ENCODE results near the gene PRTN3.

The PRTN3 gene

DNA sequence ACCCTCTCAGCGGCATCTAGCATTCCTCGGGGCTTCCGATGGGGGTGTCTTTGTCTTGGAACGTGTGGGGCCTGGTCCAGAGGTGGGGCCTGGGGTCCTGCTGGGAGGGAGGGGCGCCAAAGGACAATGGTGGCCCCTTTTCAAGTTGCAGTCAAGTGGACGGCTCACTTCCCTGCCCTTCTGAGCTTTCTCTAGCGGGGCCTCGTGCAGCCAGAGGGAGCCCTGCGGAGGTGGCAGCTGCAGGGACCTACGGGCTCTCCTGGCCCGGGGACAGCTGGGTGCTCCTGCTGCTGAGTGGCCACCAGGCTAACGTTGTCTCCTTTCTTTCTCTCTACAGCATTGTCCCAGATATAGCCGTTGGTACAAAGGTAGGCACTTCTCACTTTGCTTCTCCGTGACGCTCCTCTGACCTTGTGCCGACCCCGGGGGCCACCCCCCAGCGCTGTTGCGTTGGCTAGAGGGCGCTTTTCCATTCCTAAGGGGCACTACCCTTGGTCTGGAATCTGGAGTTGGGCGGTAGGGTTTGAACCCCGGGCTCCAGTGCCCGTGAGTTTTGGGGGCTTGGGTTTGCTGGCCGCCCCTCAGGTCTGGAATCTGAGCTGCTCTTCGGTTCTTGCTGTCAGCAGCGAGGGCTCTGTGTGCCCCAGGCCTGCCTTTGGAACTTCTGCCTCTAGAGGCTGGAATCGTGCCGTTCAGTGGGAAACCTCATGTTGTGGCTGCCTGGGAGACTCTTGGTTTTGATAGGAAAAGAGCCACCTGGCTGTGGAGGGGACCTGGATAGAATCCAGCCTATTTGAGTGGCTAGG, 41.5 kb upstream of the PRTN3 start:
- H3K36me3 Mint-ChIP-seq (ENCODE audit: low read depth): peaks cover 63% of the 10 kb centered on the region
- H3K4me3 Mint-ChIP-seq: peak overlapping the region; percentile 88
- no peaks in the 10 kb centered on the region for H3K27me3 Mint-ChIP-seq
- peak overlapping the region; percentile 70 for H3K27ac Mint-ChIP-seq
- H3K4me1 Mint-ChIP-seq (ENCODE audit: low read depth): peaks cover 48% of the 10 kb centered on the region
- intact Hi-C loops (cut with micrococcal nuclease): no loop called here
- H3K9me3 Mint-ChIP-seq: no peaks in the 10 kb centered on the region

DNA sequence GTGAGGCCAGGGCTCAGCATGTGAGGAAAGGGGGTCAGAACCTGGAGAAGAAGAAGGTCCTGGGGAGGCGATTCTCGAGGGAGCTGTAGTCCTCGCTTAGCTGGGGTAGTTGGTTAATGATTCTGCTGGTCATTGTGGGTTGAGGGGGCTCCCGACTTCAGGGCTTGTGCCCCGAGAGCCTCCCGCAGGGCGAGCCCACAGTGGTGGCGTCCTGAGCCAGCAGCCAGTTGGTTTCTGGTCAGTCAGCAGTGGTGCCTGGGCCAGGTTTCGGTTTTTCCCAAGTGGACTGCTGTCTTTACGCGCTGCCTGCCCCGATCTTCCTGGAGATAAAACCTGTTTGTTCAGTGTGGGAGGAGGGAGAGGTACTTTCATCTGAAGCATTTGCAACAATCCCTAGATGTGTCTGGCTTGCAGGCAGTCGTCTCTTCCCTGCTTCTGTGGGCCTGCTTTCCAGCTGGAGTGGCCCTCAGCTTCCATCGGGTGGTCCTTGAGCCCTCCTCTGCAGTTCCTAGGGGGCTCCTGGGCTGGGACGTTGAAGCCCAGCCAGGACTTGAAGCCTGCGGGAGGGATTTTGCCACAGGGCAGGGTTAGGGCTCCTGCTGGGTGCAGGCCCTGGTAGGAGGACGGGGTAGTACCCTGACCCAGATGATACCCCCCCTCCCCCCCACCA, 40.3 kb upstream of the PRTN3 start:
- H3K4me1 Mint-ChIP-seq (ENCODE audit: low read depth): peaks cover 48% of the 10 kb centered on the region
- H3K9me3 Mint-ChIP-seq: no peaks in the 10 kb centered on the region
- intact Hi-C loops (cut with micrococcal nuclease): no loop called here
- peaks cover 75% of the 10 kb centered on the region for H3K36me3 Mint-ChIP-seq (ENCODE audit: low read depth)
- peak overlapping the region; percentile 25 for H3K4me3 Mint-ChIP-seq
- H3K27ac Mint-ChIP-seq: no peak overlapping the region
- H3K27me3 Mint-ChIP-seq: no peaks in the 10 kb centered on the region

GRCh38 chr19:801030-801860, 39.6 kb upstream of the PRTN3 start:
- Mint-ChIP-seq H3K9me3 (no peaks in the 10 kb centered on the region), H3K36me3 (ENCODE audit: low read depth) (peaks cover 83% of the 10 kb centered on the region), H3K27ac (no peak overlapping the region), H3K4me1 (ENCODE audit: low read depth) (peaks cover 48% of the 10 kb centered on the region), H3K4me3 (peak overlapping the region; percentile 44), H3K27me3 (no peaks in the 10 kb centered on the region)
- intact Hi-C loops (cut with micrococcal nuclease): no loop called here

DNA sequence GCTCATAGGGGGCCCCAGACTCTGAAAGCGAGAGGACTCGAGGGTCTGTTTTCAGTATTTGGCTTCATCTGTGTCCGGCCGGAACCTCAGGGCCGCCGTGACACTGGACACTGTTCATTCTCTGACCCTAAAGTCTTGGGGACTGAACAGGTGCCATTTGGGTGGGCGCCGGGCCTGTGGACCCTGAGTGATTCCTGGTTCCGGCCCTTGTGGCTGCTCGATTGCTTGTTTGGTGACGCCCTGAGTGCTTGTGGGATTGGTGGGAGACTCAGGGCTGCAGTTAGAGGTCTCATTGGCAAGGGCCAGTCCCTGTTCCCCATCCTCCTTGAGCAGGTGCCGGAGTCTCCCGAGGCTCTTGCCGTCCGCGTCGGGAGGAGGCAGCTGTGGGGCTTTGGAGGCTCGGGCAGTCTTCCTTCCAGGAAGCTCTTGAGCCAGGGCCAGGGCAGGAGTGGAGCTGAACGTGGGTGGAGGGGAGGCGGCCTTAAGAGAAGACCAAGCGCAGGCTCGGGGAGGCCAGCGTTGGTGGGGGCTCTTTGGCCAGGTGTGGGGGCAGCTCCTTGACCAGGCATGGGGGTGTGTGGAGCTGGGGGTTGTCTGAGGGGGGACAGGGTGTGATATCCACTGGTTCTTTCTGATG, 38.8 kb upstream of the PRTN3 start:
- Mint-ChIP-seq H3K9me3 (no peaks in the 10 kb centered on the region), H3K27ac (no peak overlapping the region), H3K36me3 (ENCODE audit: low read depth) (peaks cover 90% of the 10 kb centered on the region), H3K4me3 (no peak overlapping the region), H3K27me3 (no peaks in the 10 kb centered on the region), H3K4me1 (ENCODE audit: low read depth) (peaks cover 52% of the 10 kb centered on the region)
- intact Hi-C loops (cut with micrococcal nuclease): no loop called here

DNA sequence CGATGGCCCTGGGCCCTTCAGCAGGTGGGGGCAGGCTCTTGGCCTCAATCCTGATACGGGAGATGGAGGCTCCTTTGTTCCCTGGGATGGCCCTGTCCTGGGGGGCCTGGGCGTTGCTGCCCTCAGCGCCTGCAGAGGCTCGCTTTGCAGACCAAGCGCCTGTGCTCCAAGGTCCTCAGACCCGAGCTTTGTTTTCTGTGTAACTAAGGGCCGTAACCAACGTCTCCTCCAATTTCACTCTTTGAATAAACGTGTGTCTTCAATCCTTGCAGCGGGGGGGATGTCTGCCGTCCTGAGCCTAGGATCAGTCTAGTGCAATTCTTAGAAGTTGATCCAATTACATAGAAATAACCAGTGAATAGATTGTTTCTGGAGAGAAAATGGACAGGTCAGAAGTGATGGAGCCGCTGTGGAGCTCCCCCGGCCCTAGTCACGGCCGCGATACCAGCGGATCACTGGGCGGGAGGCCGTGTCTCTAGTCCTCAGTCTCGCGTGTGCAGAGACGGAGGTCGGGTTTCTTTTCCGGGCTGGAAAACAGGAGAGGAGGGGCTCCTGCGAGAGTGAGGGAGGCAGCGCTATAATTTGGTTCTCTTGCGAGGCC, 38.2 kb upstream of the PRTN3 start:
- intact Hi-C loops (cut with micrococcal nuclease): no loop called here
- H3K4me3 Mint-ChIP-seq: no peak overlapping the region
- H3K9me3 Mint-ChIP-seq: no peaks in the 10 kb centered on the region
- no peak overlapping the region for H3K27ac Mint-ChIP-seq
- H3K4me1 Mint-ChIP-seq (ENCODE audit: low read depth): peaks cover 58% of the 10 kb centered on the region
- H3K36me3 Mint-ChIP-seq (ENCODE audit: low read depth): peaks cover 96% of the 10 kb centered on the region
- H3K27me3 Mint-ChIP-seq: no peaks in the 10 kb centered on the region

DNA sequence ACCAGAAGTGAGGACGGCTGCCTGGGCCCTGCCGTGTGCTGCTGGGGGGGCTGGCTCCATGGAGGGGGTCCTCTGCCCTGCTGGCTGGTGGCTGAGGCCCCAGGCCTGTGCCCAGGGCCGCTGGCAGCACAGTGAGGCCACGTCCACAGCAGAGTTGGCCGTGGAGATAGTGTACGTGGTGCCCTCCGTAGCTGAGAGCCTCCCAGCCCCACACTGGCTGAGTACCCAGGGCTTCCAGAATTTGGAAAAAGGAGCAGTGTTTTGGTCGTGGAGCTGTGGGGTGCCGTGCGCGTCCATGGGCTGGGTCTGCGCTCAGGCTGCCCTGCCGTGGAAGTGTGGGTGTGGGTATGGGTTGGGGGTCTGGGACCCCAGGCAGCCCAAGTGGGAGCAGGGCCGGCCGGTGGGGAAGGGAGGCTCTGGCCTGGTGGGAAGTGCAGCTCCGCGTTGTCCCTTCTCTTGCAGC, 37.7 kb upstream of the PRTN3 start:
- Mint-ChIP-seq H3K27ac (no peak overlapping the region), H3K27me3 (no peaks in the 10 kb centered on the region), H3K4me3 (no peak overlapping the region), H3K36me3 (ENCODE audit: low read depth) (peaks cover 100% of the 10 kb centered on the region), H3K9me3 (no peaks in the 10 kb centered on the region), H3K4me1 (ENCODE audit: low read depth) (peaks cover 62% of the 10 kb centered on the region)
- intact Hi-C loops (cut with micrococcal nuclease): no loop called here

GRCh38 chr19:803686-804418, 36.9 kb upstream of the PRTN3 start:
- Mint-ChIP-seq H3K36me3 (ENCODE audit: low read depth) (peaks cover 100% of the 10 kb centered on the region), H3K4me1 (ENCODE audit: low read depth) (peaks cover 60% of the 10 kb centered on the region), H3K9me3 (no peaks in the 10 kb centered on the region), H3K4me3 (no peak overlapping the region), H3K27me3 (no peaks in the 10 kb centered on the region), H3K27ac (no peak overlapping the region)
- intact Hi-C loops (cut with micrococcal nuclease): no loop called here

GRCh38 chr19:804419-805165, 36.2 kb upstream of the PRTN3 start:
- Mint-ChIP-seq H3K4me1 (ENCODE audit: low read depth) (peaks cover 53% of the 10 kb centered on the region), H3K27me3 (no peaks in the 10 kb centered on the region), H3K4me3 (no peak overlapping the region), H3K9me3 (no peaks in the 10 kb centered on the region), H3K36me3 (ENCODE audit: low read depth) (peaks cover 100% of the 10 kb centered on the region), H3K27ac (no peak overlapping the region)
- intact Hi-C loops (cut with micrococcal nuclease): no loop called here

GRCh38 chr19:805166-805551, 35.6 kb upstream of the PRTN3 start:
- Mint-ChIP-seq H3K4me1 (ENCODE audit: low read depth) (peaks cover 47% of the 10 kb centered on the region), H3K4me3 (no peak overlapping the region), H3K9me3 (no peaks in the 10 kb centered on the region), H3K27me3 (no peaks in the 10 kb centered on the region), H3K27ac (no peak overlapping the region), H3K36me3 (ENCODE audit: low read depth) (peaks cover 100% of the 10 kb centered on the region)
- intact Hi-C loops (cut with micrococcal nuclease): no loop called here

- H3K27ac Mint-ChIP-seq: no peak overlapping the region
- no peak overlapping the region for H3K4me3 Mint-ChIP-seq
- intact Hi-C loops (cut with micrococcal nuclease): no loop called here
These were observed 34.9 kb upstream of the PRTN3 start for GRCh38 chr19:805600-806550.

DNA sequence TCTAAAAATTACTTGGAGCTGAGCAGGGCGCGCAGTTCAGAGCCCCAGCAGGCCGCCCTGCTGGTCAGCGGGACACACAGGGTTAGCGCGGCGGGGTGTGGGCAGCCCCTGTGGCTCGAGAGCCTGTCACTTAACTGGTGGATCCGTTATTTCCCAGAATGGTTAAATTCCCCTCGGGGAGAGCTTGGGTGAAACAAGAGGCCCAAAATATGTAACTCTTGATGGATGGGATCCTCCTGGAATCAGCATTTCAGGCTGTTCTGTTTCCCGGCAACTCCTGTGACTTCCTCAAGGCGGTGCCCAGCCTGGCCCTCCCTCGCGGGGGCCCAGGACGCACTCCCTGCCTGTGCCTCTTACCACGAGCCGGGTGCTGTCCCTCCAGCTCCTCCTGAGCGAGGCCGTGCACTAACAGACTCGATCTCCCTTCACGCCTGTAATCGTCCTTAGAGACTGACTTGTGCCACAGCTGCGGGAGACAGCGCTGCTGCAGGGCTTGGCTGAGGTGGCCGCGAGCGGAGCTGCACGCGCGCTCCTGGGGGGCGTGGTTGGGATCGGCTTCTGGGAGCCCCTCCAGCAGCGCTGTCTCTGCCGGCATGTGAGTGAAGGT, 33.9 kb upstream of the PRTN3 start:
- Mint-ChIP-seq H3K4me1 (ENCODE audit: low read depth) (peaks cover 30% of the 10 kb centered on the region), H3K36me3 (ENCODE audit: low read depth) (peaks cover 100% of the 10 kb centered on the region), H3K27ac (no peak overlapping the region), H3K4me3 (no peak overlapping the region), H3K27me3 (no peaks in the 10 kb centered on the region), H3K9me3 (no peaks in the 10 kb centered on the region)
- intact Hi-C loops (cut with micrococcal nuclease): no loop called here

More at GRCh38 chr19:805600-806550, 34.9 kb upstream of the PRTN3 start:
- no peaks in the 10 kb centered on the region for H3K9me3 Mint-ChIP-seq
- H3K27me3 Mint-ChIP-seq: no peaks in the 10 kb centered on the region
- peaks cover 40% of the 10 kb centered on the region for H3K4me1 Mint-ChIP-seq (ENCODE audit: low read depth)
- peaks cover 100% of the 10 kb centered on the region for H3K36me3 Mint-ChIP-seq (ENCODE audit: low read depth)

Measured in dendritic cell treated with granulocyte-macrophage colony-stimulating factor and Interleukin-4, amounts not matched to agents 40 ng/mL and 50 ng/mL, for 4 days (primary cell).